Psoas muscle (tissue), 8 donors: Measurements from ENCODE around the gene OSBPL6. TPM values are rescaled to one million over a fixed set of nuclear protein-coding genes. Genes with fewer than 3 reads are reported as not detected.
A peak's percentile ranks its signal among the peaks of the same experiment; 100 is the strongest.

Source experiments
- ATAC-seq, 4 donors: fragments of 200-7000 bp; cut with Tn5 transposase; one replicate each; pipeline ENCODE4 v1.9.1; 2020; ENCODE audit warnings: moderate library complexity in 3 of 4, mild to moderate bottlenecking in 2 of 4
- DNase-seq, 2 donors: peaks; one replicate each; pipeline ENCODE4 v3.0.0-alpha.2; 2020
- H3K27ac ChIP-seq: fragments of 200-600 bp; one replicate; pipeline ENCODE4 v1.8.0; 2022
- H3K27me3 ChIP-seq, 3 donors: fragments of 200-600 bp in 1 of 3; one replicate each; pipeline versions ENCODE4 v1.6.1 to v1.8.0; 2013 to 2022; ENCODE audit warnings: low read length in 2 of 3, mild to moderate bottlenecking in 2 of 3, moderate library complexity in 1 of 3; ENCODE audit not compliant: insufficient read depth in 3 of 3
- H3K36me3 ChIP-seq, 2 donors: fragments of 200-600 bp in 1 of 2; one replicate each; pipeline versions ENCODE4 v1.6.1 to v1.8.0; 2013 to 2022; ENCODE audit warnings: low read depth in 1 of 2, mild to moderate bottlenecking in 1 of 2, moderate library complexity in 1 of 2; ENCODE audit not compliant: insufficient read depth in 1 of 2
- H3K4me1 ChIP-seq: fragments of 200-600 bp; one replicate; pipeline ENCODE4 v1.8.0; 2022
- H3K4me3 ChIP-seq: fragments of 200-600 bp; one replicate; pipeline ENCODE4 v1.8.0; 2022; ENCODE audit warnings: mild to moderate bottlenecking
- H3K9me3 ChIP-seq: fragments of 200-600 bp; one replicate; pipeline ENCODE4 v1.8.0; 2022
- CTCF ChIP-seq: fragments of 200-600 bp; IDR thresholded peaks from one replicate; pipeline ENCODE4 v1.8.0; 2022; ENCODE audit warnings: antibody characterized with exemption
- WGBS, 3 donors: extraction: QIAGEN DNeasy Blood & Tissue Kit; methylation state at CpG; one replicate each; pipeline versions ENCODE4 v1.1.6 to v1.1.7; 2013; 5-methylcytosine and 5-hydroxymethylcytosine counted together
- intact Hi-C, 2 donors: fragments of 100-400 bp; cut with DNase I; formaldehyde crosslinking; loops; one replicate each; pipeline versions ENCODE4 v1.11.0 to v1.14.2; 2022
- polyA plus RNA-seq, 3 donors: library from polyadenylated mRNA; stranded (reverse); fragments of 200-250 nt; gene quantifications; one replicate each; pipeline ENCODE4 v1.2.3, GENCODE V29; 2013
- total RNA-seq, 4 donors: library from RNA; stranded (reverse); fragmentation: NEBNext Ultra II Directional in 2 of 4; extraction: Animal tissue kit (Norgen Biotek cat#: 25700) in 2 of 4; gene quantifications; one replicate each; pipeline versions ENCODE4 v1.2.1 to v1.2.4, GENCODE V29; 2021 to 2023
- donor health status: healthy with polysubstance abuse.
- donor health status: DM: no; HTN: no; CAD: no; lungs with moderate emphysema.
- donor health status: Bipolar disorder and iron deficiency.
- donor health status: healthy.
- donor health status: DM: yes; HTN: yes; CAD: no.
- donor health status: DM: no; HTN: no; CAD: no.
- donor health status: DM: no; HTN: no; CAD: no.
- donor health status: DM: yes; HTN: yes; CAD: no.

OSBPL6 gene
- total and polyA plus RNA-seq, 7 donors, result 11.4 to 147 (median 36.2) TPM

DNA sequence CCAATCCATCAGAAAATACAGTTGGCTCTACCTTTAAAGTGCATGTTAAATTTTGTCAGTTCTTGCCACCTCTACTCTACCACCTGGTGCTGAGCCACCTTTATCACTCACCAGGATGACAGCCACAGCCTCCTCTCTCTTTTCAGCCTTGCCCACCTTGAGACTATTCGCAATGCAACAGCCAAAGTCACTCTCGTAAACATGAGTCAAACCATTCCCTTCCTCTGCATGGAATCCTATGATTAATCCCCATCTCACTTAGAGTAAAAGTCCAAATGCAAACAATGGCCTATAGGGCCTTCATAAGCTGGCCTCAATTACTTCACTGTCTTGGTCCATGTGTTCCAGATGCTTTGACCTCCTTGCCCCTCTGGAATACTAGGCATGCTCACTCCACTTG lies 5.8 kb upstream of the OSBPL6 start:
- Histone ChIP-seq H3K4me1 (peaks cover 5% of the 10 kb centered on the region), H3K36me3 (no peaks in the 10 kb centered on the region), H3K9me3 (no peaks in the 10 kb centered on the region), H3K4me3 (no peak overlapping the region), H3K27ac (no peak overlapping the region), H3K27me3 (no peaks in the 10 kb centered on the region)
- no peak for TF ChIP-seq CTCF
- intact Hi-C loops, result no loop called here
- no peak for ATAC-seq
- DNase-seq, result no peak
- WGBS, 3 donors, result 92 to 98% (median 97%) methylated on average over 2 of the region's 2 CpGs

GRCh38 chr2:178191004-178191508 lies 3.3 kb upstream of the OSBPL6 start:
- H3K4me3 ChIP-seq, result no peak overlapping the region
- no peak for TF ChIP-seq CTCF
- intact Hi-C loops, result loop anchor here (5.0 kb wide), 2 partner anchors 49 to 59 kb away; no protein-coding TSS in a partner anchor
- no peaks in the 10 kb centered on the region for H3K36me3 ChIP-seq
- no peaks in the 10 kb centered on the region for H3K9me3 ChIP-seq
- no peak for DNase-seq
- no peak for ATAC-seq
- peaks cover 5% of the 10 kb centered on the region for H3K4me1 ChIP-seq
- no peaks in the 10 kb centered on the region for H3K27me3 ChIP-seq
- 60 to 67% (median 65%) methylated on average over 6 of the region's 6 CpGs for WGBS, 3 donors
- no peak overlapping the region for H3K27ac ChIP-seq

- WGBS, 3 donors, result 94 to 98% (median 95%) methylated on average over 2 of the region's 2 CpGs
- Histone ChIP-seq H3K36me3 (no peaks in the 10 kb centered on the region), H3K4me3 (no peak overlapping the region), H3K9me3 (no peaks in the 10 kb centered on the region), H3K4me1 (peaks cover 5% of the 10 kb centered on the region), H3K27ac (no peak overlapping the region), H3K27me3 (no peaks in the 10 kb centered on the region)
- intact Hi-C loops, result loop anchor here (5.0 kb wide), 2 partner anchors 49 to 59 kb away; no protein-coding TSS in a partner anchor
- no peak for TF ChIP-seq CTCF
- no peak for ATAC-seq
- DNase-seq, result no peak
Measured at GRCh38 chr2:178191511-178191910, 2.8 kb upstream of the OSBPL6 start.

DNA sequence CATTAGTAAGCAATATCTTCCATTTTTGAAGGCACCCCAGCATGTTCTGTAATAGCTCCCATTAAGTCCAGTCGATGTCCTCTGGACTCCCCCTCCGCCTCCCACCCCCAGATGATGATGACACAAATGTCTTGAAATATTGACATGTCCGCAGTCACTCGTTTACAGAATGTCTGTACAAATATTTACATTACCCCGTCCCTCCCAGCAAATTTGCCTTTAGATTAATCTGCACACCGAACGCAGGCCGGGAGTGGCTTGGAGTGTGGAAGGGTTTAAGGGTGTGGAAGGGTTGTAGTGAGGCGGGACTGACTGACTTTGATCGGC lies 853 bp upstream of the OSBPL6 start:
- no peaks in the 10 kb centered on the region for H3K9me3 ChIP-seq
- peak overlapping the region; percentile 95 for H3K27ac ChIP-seq

More for the DNA sequence above, 853 bp upstream of the OSBPL6 start:
- H3K27me3 ChIP-seq, result no peaks in the 10 kb centered on the region
- 15 to 23% (median 16%) methylated on average over 10 of the region's 10 CpGs for WGBS, 3 donors
- intact Hi-C loops, result loop anchor here (5.0 kb wide), 2 partner anchors 51 to 61 kb away; no protein-coding TSS in a partner anchor
- peaks cover 17% of the 10 kb centered on the region for H3K4me1 ChIP-seq
- H3K4me3 ChIP-seq, result peak overlapping the region; percentile 97
- DNase-seq, result no peak
- ATAC-seq, result no peak
- TF ChIP-seq CTCF, result no peak
- no peaks in the 10 kb centered on the region for H3K36me3 ChIP-seq
